Measurements from ENCODE around the gene CEACAM19.

DNA sequence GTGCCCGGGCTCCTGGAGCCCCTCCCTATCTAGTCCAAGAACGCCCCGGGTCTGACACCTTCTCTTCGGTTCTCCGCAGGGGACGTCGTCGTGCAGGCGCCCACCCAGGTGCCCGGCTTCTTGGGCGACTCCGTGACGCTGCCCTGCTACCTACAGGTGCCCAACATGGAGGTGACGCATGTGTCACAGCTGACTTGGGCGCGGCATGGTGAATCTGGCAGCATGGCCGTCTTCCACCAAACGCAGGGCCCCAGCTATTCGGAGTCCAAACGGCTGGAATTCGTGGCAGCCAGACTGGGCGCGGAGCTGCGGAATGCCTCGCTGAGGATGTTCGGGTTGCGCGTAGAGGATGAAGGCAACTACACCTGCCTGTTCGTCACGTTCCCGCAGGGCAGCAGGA lies 24.1 kb upstream of the CEACAM19 start:
- no peak for TF ChIP-seq CTCF (IDR thresholded peaks at IDR 0.05)
- TF ChIP-seq POLR2A (IDR thresholded peaks at IDR 0.05): no peak
- TF ChIP-seq EP300 (IDR thresholded peaks at IDR 0.05): no peak

Data from ovary (tissue), 3 donors.